IMR-90 (cell line): ENCODE results near the gene CST4. TPM values are rescaled to one million over a fixed set of nuclear protein-coding genes. Genes with fewer than 3 reads are reported as not detected.

Experiments
- ATAC-seq: fragments of 200-7000 bp; cut with Tn5 transposase; 2 replicates; pipeline ENCODE4 v1.9.1; 2020; ENCODE audit warnings: low read depth, mild to moderate bottlenecking, moderate library complexity
- BruUV-seq: library from RNA; stranded (reverse); fragments of 400-500 nt; replicated peaks from 2 replicates; lab custom pipeline; 2021; lab: Mats Ljungman, UMichigan
- CTCF ChIA-PET: fragments of 300-600 bp; formaldehyde crosslinking; extraction: SDS; loops from one replicate; lab custom pipeline; 2021; ENCODE audit warnings: antibody characterized with exemption; lab: Yijun Ruan, JAX
- POLR2A ChIA-PET: fragments of 300-600 bp; sonication (Branson Sonifier 250); formaldehyde crosslinking; loops from one replicate; lab custom pipeline; 2022; ENCODE audit warnings: antibody characterized with exemption; ENCODE audit not compliant: unreplicated experiment; lab: Charles Lee
- DNase-seq: peaks from one replicate; pipeline ENCODE4 v3.0.0; 2013
- H2AFZ ChIP-seq: replicated peaks from 2 replicates; pipeline ENCODE3; 2013; ENCODE audit warnings: low read length, mild to moderate bottlenecking; ENCODE audit not compliant: poor library complexity
- H2AK5ac ChIP-seq: 2 replicates; pipeline ENCODE4 v1.6.1; 2013; ENCODE audit warnings: low read depth, low read length, inconsistent platforms
- H2AK9ac ChIP-seq: replicated peaks from 2 replicates; pipeline ENCODE3; 2013; ENCODE audit warnings: mild to moderate bottlenecking, low read depth, low read length, moderate library complexity; ENCODE audit not compliant: poor library complexity
- H2BK120ac ChIP-seq: 2 replicates; pipeline ENCODE4 v1.6.1; 2013; ENCODE audit warnings: low read depth, low read length, inconsistent platforms
- H2BK15ac ChIP-seq: 3 replicates; pipeline ENCODE4 v1.6.1; 2013; ENCODE audit warnings: low read depth, low read length, inconsistent platforms
- H2BK20ac ChIP-seq: 2 replicates; pipeline ENCODE4 v1.6.1; 2013; ENCODE audit warnings: low read depth, mild to moderate bottlenecking, inconsistent platforms, low read length, moderate library complexity
- H2BK5ac ChIP-seq: 2 replicates; pipeline ENCODE4 v1.6.1; 2013; ENCODE audit warnings: mild to moderate bottlenecking, low read depth, low read length, inconsistent platforms; ENCODE audit not compliant: poor library complexity, severe bottlenecking
- H3K14ac ChIP-seq: replicated peaks from 2 replicates; pipeline ENCODE4 v1.6.1; 2013; ENCODE audit warnings: low read depth, low read length, inconsistent platforms
- H3K18ac ChIP-seq: 2 replicates; pipeline ENCODE4 v1.6.1; 2013; ENCODE audit warnings: low read depth, low read length, control low read depth
- H3K23ac ChIP-seq: 2 replicates; pipeline ENCODE4 v1.6.1; 2013; ENCODE audit warnings: low read depth, low read length, inconsistent platforms
- H3K27ac ChIP-seq: 2 replicates; pipeline ENCODE4 v1.5.1; 2013; ENCODE audit warnings: mild to moderate bottlenecking, control low read depth, low read length; ENCODE audit not compliant: insufficient read depth
- H3K27me3 ChIP-seq: 2 replicates; pipeline ENCODE4 v1.6.1; 2013; ENCODE audit warnings: low read length; ENCODE audit not compliant: control insufficient read depth, insufficient read depth
- H3K36me3 ChIP-seq: 2 replicates; pipeline ENCODE4 v1.6.1; 2013; ENCODE audit warnings: low read length, mixed read lengths; ENCODE audit not compliant: control insufficient read depth, insufficient read depth
- H3K4ac ChIP-seq: 2 replicates; pipeline ENCODE4 v1.6.1; 2013; ENCODE audit warnings: low read depth, low read length, inconsistent platforms
- H3K4me1 ChIP-seq: 2 replicates; pipeline ENCODE4 v1.6.1; 2013; ENCODE audit warnings: low read length, mixed read lengths; ENCODE audit not compliant: control insufficient read depth, insufficient read depth
- H3K4me2 ChIP-seq: 2 replicates; pipeline ENCODE4 v1.6.1; 2013; ENCODE audit warnings: low read depth, mild to moderate bottlenecking, control low read depth, low read length, moderate library complexity
- H3K4me3 ChIP-seq: 2 replicates; pipeline ENCODE4 v1.5.1; 2013; ENCODE audit warnings: low read depth, mild to moderate bottlenecking, control low read depth, low read length, moderate library complexity; ENCODE audit not compliant: insufficient read depth
- H3K56ac ChIP-seq: 2 replicates; pipeline ENCODE4 v1.6.1; 2013; ENCODE audit warnings: low read length, inconsistent platforms; ENCODE audit not compliant: insufficient read depth; ENCODE audit errors: extremely low read depth
- H3K79me1 ChIP-seq, 2 experiments: 2 replicates each; pipeline ENCODE4 v1.6.1; 2013; ENCODE audit warnings: low read length in 2 of 2, inconsistent platforms in 1 of 2, low read depth in 1 of 2
- H3K9ac ChIP-seq: 2 replicates; pipeline ENCODE4 v1.6.1; 2013; ENCODE audit warnings: low read depth, low read length, control low read depth
- H3K9me1 ChIP-seq: 2 replicates; pipeline ENCODE4 v1.6.1; 2013; ENCODE audit warnings: low read length, inconsistent platforms; ENCODE audit not compliant: insufficient read depth
- H3K9me3 ChIP-seq: 2 replicates; pipeline ENCODE4 v1.6.1; 2013; ENCODE audit warnings: low read length; ENCODE audit not compliant: control insufficient read depth, insufficient read depth
- H4K20me1 ChIP-seq: 2 replicates; pipeline ENCODE4 v1.6.1; 2013; ENCODE audit warnings: low read length, inconsistent platforms; ENCODE audit not compliant: insufficient read depth
- H4K5ac ChIP-seq: 2 replicates; pipeline ENCODE4 v1.6.1; 2013; ENCODE audit warnings: mild to moderate bottlenecking, low read depth, low read length, control low read depth
- H4K8ac ChIP-seq, 2 experiments: 2 replicates each; pipeline ENCODE4 v1.6.1; 2013; ENCODE audit warnings: low read depth in 2 of 2, low read length in 2 of 2, control low read depth in 1 of 2, inconsistent platforms in 1 of 2
- H4K91ac ChIP-seq: 2 replicates; pipeline ENCODE4 v1.6.1; 2013; ENCODE audit warnings: low read depth, low read length, inconsistent platforms; ENCODE audit not compliant: insufficient read depth
- BHLHE40 ChIP-seq: fragments of 150-350 bp; IDR thresholded peaks from 2 replicates; pipeline ENCODE4 v1.6.1; 2016; ENCODE audit warnings: mild to moderate bottlenecking, low read depth, low read length
- CEBPB ChIP-seq: IDR thresholded peaks from 2 replicates; pipeline ENCODE4 v1.6.1; 2012; ENCODE audit warnings: low read depth, low read length, improper control_type of control experiment
- CHD1 ChIP-seq: IDR thresholded peaks from 2 replicates; pipeline ENCODE4 v1.6.1; 2012; ENCODE audit warnings: low read depth, low read length, improper control_type of control experiment
- CTCF ChIP-seq: conservative IDR thresholded peaks from 2 replicates; pipeline ENCODE4 v1.5.1; 2012; ENCODE audit warnings: mild to moderate bottlenecking, low read depth, low read length, improper control_type of control experiment
- ELK1 ChIP-seq: fragments of 150-350 bp; IDR thresholded peaks from 2 replicates; pipeline ENCODE4 v1.6.1; 2016; ENCODE audit warnings: low read depth, mild to moderate bottlenecking, low read length, moderate library complexity, borderline replicate concordance
- FOS ChIP-seq: fragments of 150-350 bp; IDR thresholded peaks from 2 replicates; pipeline ENCODE4 v1.6.1; 2016; ENCODE audit warnings: low read depth, low read length
- MAFK ChIP-seq: IDR thresholded peaks from 2 replicates; pipeline ENCODE4 v1.6.1; 2012; ENCODE audit warnings: low read depth, low read length, improper control_type of control experiment
- MAZ ChIP-seq: IDR thresholded peaks from 2 replicates; pipeline ENCODE4 v1.6.1; 2012; ENCODE audit warnings: low read depth, mild to moderate bottlenecking, low read length, improper control_type of control experiment, moderate library complexity, borderline replicate concordance
- MXI1 ChIP-seq: IDR thresholded peaks from 2 replicates; pipeline ENCODE4 v1.6.1; 2012; ENCODE audit warnings: low read depth, mild to moderate bottlenecking, low read length, moderate library complexity, borderline replicate concordance
- NFE2L2 ChIP-seq: fragments of 150-350 bp; IDR thresholded peaks from 2 replicates; pipeline ENCODE4 v1.6.1; 2016; ENCODE audit warnings: low read depth, mild to moderate bottlenecking, low read length
- POLR2A ChIP-seq: IDR thresholded peaks from 2 replicates; pipeline ENCODE4 v1.6.1; 2012; ENCODE audit warnings: mild to moderate bottlenecking, low read depth, low read length
- RAD21 ChIP-seq: IDR thresholded peaks from 2 replicates; pipeline ENCODE4 v1.6.1; 2012; ENCODE audit warnings: low read length, improper control_type of control experiment
- RCOR1 ChIP-seq: IDR thresholded peaks from 2 replicates; pipeline ENCODE4 v1.6.1; 2012; ENCODE audit warnings: mild to moderate bottlenecking, low read length, improper control_type of control experiment; ENCODE audit not compliant: insufficient replicate concordance
- RFX5 ChIP-seq: IDR thresholded peaks from 2 replicates; pipeline ENCODE4 v1.8.0; 2012; ENCODE audit warnings: low read depth, mild to moderate bottlenecking, low read length, moderate library complexity
- SMC3 ChIP-seq: fragments of 150-350 bp; IDR thresholded peaks from 2 replicates; pipeline ENCODE4 v1.6.1; 2016; ENCODE audit warnings: low read depth, mild to moderate bottlenecking, antibody characterized with exemption, low read length, moderate library complexity
- USF2 ChIP-seq: fragments of 150-350 bp; IDR thresholded peaks from 2 replicates; pipeline ENCODE4 v1.6.1; 2017; ENCODE audit warnings: mild to moderate bottlenecking, antibody characterized with exemption, low read length, low read depth
- WGBS, 2 experiments: methylation state at CpG; one replicate each; pipeline versions ENCODE4 v1.1.5 to v1.1.7; 2013; ENCODE audit warnings: missing lambda C conversion rate in 2 of 2; ENCODE audit not compliant: insufficient read length in 1 of 2; ENCODE audit errors: extremely low coverage in 2 of 2; 5-methylcytosine and 5-hydroxymethylcytosine counted together
- dilution Hi-C: fragments of 300-500 bp; cut with HindIII; formaldehyde crosslinking; loops from one replicate; pipeline ENCODE4 v1.14.3; 2018; ENCODE audit warnings: low sequenced_read_pairs; ENCODE audit not compliant: unreplicated experiment
- in situ Hi-C: fragments of 300-500 bp; cut with MboI; formaldehyde crosslinking; loops from 3 replicates; pipeline ENCODE4 v1.14.3; 2019; ENCODE audit warnings: low sequenced_read_pairs, inconsistent platforms, mixed read lengths
- intact Hi-C: fragments of 100-400 bp; cut with micrococcal nuclease; formaldehyde crosslinking; loops from 2 replicates; pipeline ENCODE4 v1.10.0; 2022
- polyA plus RNA-seq, 3 experiments: library from polyadenylated mRNA; depleted of rRNA; stranded (reverse); fragments of >200 nt; gene quantifications; 2 replicates each; pipeline ENCODE4 v1.2.3, GENCODE V29; 2012; ENCODE audit warnings: low replicate concordance in 1 of 3
- total RNA-seq: library from RNA; depleted of rRNA; stranded (reverse); fragments of >200 nt; gene quantifications from 2 replicates; pipeline ENCODE4 v1.2.3, GENCODE V29; 2012

Gene CST4
- total and polyA plus RNA-seq, 2 of the 4 experiments (the other 2 are of a cell fraction) = not detected

- Histone ChIP-seq H3K18ac (no peak overlapping the region), H3K4me1 (no peaks in the 10 kb centered on the region), H2AK9ac (no peak overlapping the region), H2AFZ (no peak overlapping the region), H3K4ac (no peak overlapping the region), H4K8ac (no peak overlapping the region), H3K4me2 (no peak overlapping the region), H3K79me1 (no peaks in the 10 kb centered on the region), H2BK120ac (no peak overlapping the region), H2BK20ac (no peak overlapping the region), H3K9ac (no peak overlapping the region), H3K27ac (no peak overlapping the region), H3K36me3 (no peaks in the 10 kb centered on the region), H4K91ac (no peak overlapping the region), H3K4me3 (no peak overlapping the region), H3K23ac (no peak overlapping the region), H2AK5ac (no peak overlapping the region), H3K14ac (no peak overlapping the region), H2BK15ac (no peak overlapping the region), H3K56ac (no peak overlapping the region), H3K9me3 (no peaks in the 10 kb centered on the region), H3K9me1 (no peaks in the 10 kb centered on the region), H4K20me1 (no peaks in the 10 kb centered on the region), H4K5ac (no peak overlapping the region), H3K27me3 (peaks cover 10% of the 10 kb centered on the region), H2BK5ac (no peak overlapping the region)
- no peak for DNase-seq
- dilution Hi-C loops = no loop called here
- no peak for ATAC-seq
- POLR2A ChIA-PET = no interaction called here
- no TSS peak for BruUV-seq
- intact Hi-C loops = no loop called here
- CTCF ChIA-PET = no interaction called here
- in situ Hi-C loops = no loop called here
- TF ChIP-seq CHD1 (no peak), NFE2L2 (no peak), CTCF (no peak), RFX5 (no peak), MAFK (no peak), RAD21 (no peak), BHLHE40 (no peak), ELK1 (no peak), RCOR1 (no peak), SMC3 (no peak), USF2 (no peak), MXI1 (no peak), FOS (no peak), CEBPB (no peak), POLR2A (no peak), MAZ (no peak)
- no CpG with 5 or more reads among the region's 2 CpGs for WGBS, 2 experiments
Measured at GRCh38 chr20:23683281-23683680, 5.6 kb downstream of the CST4 start.
